Esophagus squamous epithelium (tissue), 4 donors: ENCODE measurements around the gene NEU4.

ENCODE experiments used
- CTCF ChIP-seq, 6 experiments: fragments of 450-650 bp in 4 of 6; fragments of 200-600 bp in 2 of 6; sonication (generic) in 2 of 6; IDR thresholded peaks; one replicate each; pipeline ENCODE4 v1.5.1; 2016 to 2019; ENCODE audit warnings: antibody characterized with exemption in 6 of 6, mild to moderate bottlenecking in 4 of 6, moderate library complexity in 4 of 6
- POLR2A ChIP-seq, 4 donors: fragments of 450-650 bp; IDR thresholded peaks; one replicate each; pipeline ENCODE4 v1.6.1; 2017; ENCODE audit warnings: antibody characterized with exemption in 4 of 4, mild to moderate bottlenecking in 4 of 4, moderate library complexity in 3 of 4

GRCh38 chr2:241797441-241798080 is 11.4 kb upstream of the NEU4 start:
- TF ChIP-seq CTCF (IDR thresholded peaks at IDR 0.05), result no peak
- TF ChIP-seq POLR2A (IDR thresholded peaks at IDR 0.05), result no peak
